ENCODE results near the gene YJU2.

DNA sequence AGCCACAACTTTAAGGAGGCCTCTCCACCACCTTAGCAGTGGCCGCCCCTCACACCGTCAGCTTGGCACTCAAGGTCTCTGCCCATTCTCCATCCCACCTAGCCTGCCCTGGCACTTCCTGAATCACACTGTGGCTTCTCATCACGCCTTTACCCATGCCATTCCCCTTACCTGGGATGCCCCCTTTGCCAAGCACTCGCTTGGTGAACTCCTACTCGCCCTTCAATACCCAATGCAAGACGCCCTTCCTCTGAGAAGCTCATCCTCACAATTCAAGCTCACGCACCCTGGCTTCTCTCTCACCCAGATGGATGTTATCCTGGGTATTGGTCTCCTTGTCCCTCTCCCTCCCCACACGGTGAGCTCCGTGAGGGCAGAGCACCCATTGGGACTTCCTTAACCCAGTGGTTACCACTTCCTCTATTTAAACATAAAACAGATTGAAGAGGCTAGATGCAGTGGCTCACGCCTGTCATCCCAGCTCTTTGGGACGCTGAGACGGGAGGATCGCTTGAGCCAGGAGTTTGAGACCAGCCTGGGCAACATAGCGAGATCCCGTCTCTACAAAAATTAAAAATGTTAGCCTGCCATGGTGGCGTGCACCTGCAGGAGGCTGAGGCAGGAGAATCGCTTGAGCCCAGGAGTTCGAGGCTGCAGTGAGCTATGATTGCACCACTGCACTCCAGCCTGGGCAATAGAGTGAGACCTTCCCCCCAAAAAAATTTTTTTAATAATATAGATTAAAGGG, 19.5 kb downstream of the YJU2 start:
- TF ChIP-seq, protein P1, sequence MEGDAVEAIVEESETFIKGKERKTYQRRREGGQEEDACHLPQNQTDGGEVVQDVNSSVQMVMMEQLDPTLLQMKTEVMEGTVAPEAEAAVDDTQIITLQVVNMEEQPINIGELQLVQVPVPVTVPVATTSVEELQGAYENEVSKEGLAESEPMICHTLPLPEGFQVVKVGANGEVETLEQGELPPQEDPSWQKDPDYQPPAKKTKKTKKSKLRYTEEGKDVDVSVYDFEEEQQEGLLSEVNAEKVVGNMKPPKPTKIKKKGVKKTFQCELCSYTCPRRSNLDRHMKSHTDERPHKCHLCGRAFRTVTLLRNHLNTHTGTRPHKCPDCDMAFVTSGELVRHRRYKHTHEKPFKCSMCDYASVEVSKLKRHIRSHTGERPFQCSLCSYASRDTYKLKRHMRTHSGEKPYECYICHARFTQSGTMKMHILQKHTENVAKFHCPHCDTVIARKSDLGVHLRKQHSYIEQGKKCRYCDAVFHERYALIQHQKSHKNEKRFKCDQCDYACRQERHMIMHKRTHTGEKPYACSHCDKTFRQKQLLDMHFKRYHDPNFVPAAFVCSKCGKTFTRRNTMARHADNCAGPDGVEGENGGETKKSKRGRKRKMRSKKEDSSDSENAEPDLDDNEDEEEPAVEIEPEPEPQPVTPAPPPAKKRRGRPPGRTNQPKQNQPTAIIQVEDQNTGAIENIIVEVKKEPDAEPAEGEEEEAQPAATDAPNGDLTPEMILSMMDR (IDR thresholded peaks at IDR 0.05; ENCODE audit: low read depth, low read length, missing input control), result no peak
- TF ChIP-seq, protein P2, sequence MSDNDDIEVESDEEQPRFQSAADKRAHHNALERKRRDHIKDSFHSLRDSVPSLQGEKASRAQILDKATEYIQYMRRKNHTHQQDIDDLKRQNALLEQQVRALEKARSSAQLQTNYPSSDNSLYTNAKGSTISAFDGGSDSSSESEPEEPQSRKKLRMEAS (IDR thresholded peaks at IDR 0.05), result no peak
- TF ChIP-seq YY1 (IDR thresholded peaks at IDR 0.05) (no peak), HNF4G (IDR thresholded peaks at IDR 0.05) (no peak), SP1 (IDR thresholded peaks at IDR 0.05) (no peak), RAD21 (IDR thresholded peaks at IDR 0.05) (no peak), TAF1 (conservative IDR thresholded peaks at IDR 0.05) (no peak), NR2F2 (IDR thresholded peaks at IDR 0.05) (no peak), GABPA (IDR thresholded peaks at IDR 0.05 in 1 of 2, conservative IDR thresholded peaks at IDR 0.05 in 1 of 2) (no peak)
- TF ChIP-seq, protein P3, sequence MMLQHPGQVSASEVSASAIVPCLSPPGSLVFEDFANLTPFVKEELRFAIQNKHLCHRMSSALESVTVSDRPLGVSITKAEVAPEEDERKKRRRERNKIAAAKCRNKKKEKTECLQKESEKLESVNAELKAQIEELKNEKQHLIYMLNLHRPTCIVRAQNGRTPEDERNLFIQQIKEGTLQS (IDR thresholded peaks at IDR 0.05), result no peak
- TF ChIP-seq, protein P4, sequence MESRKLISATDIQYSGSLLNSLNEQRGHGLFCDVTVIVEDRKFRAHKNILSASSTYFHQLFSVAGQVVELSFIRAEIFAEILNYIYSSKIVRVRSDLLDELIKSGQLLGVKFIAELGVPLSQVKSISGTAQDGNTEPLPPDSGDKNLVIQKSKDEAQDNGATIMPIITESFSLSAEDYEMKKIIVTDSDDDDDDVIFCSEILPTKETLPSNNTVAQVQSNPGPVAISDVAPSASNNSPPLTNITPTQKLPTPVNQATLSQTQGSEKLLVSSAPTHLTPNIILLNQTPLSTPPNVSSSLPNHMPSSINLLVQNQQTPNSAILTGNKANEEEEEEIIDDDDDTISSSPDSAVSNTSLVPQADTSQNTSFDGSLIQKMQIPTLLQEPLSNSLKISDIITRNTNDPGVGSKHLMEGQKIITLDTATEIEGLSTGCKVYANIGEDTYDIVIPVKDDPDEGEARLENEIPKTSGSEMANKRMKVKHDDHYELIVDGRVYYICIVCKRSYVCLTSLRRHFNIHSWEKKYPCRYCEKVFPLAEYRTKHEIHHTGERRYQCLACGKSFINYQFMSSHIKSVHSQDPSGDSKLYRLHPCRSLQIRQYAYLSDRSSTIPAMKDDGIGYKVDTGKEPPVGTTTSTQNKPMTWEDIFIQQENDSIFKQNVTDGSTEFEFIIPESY (IDR thresholded peaks at IDR 0.05), result no peak
- TF ChIP-seq, protein P5, sequence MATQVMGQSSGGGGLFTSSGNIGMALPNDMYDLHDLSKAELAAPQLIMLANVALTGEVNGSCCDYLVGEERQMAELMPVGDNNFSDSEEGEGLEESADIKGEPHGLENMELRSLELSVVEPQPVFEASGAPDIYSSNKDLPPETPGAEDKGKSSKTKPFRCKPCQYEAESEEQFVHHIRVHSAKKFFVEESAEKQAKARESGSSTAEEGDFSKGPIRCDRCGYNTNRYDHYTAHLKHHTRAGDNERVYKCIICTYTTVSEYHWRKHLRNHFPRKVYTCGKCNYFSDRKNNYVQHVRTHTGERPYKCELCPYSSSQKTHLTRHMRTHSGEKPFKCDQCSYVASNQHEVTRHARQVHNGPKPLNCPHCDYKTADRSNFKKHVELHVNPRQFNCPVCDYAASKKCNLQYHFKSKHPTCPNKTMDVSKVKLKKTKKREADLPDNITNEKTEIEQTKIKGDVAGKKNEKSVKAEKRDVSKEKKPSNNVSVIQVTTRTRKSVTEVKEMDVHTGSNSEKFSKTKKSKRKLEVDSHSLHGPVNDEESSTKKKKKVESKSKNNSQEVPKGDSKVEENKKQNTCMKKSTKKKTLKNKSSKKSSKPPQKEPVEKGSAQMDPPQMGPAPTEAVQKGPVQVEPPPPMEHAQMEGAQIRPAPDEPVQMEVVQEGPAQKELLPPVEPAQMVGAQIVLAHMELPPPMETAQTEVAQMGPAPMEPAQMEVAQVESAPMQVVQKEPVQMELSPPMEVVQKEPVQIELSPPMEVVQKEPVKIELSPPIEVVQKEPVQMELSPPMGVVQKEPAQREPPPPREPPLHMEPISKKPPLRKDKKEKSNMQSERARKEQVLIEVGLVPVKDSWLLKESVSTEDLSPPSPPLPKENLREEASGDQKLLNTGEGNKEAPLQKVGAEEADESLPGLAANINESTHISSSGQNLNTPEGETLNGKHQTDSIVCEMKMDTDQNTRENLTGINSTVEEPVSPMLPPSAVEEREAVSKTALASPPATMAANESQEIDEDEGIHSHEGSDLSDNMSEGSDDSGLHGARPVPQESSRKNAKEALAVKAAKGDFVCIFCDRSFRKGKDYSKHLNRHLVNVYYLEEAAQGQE (IDR thresholded peaks at IDR 0.05), result no peak

Data from liver (tissue), 3 donors.